ENCODE results near the gene LRRC75A.
A peak's percentile ranks its signal among the peaks of the same experiment; 100 is the strongest.

LRRC75A gene

DNA sequence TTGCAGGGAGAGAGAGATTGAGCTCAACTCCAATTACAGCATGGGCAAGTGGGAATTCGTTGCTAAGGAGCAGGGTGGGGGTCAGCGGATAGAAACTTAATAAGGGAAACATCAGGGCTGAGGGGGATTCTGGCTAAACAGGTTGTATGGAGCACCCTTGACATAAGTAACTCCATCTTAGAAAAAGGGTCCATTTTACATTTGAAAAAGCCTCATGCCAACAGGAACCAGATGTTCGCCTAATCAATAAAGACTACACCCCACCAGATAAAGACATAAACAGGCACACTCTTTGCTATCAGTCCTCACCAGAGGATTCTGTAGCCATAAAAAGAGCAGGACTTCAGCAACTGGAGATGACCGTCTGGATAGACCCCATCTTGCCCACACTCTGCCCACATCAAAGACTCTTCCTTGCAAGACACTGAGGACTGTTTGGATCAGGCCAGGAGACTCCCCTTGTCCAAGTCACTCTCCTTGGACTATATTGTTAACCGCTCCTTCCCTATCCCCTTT lies 1.6 kb upstream of the LRRC75A start:
- no peak for DNase-seq

DNA sequence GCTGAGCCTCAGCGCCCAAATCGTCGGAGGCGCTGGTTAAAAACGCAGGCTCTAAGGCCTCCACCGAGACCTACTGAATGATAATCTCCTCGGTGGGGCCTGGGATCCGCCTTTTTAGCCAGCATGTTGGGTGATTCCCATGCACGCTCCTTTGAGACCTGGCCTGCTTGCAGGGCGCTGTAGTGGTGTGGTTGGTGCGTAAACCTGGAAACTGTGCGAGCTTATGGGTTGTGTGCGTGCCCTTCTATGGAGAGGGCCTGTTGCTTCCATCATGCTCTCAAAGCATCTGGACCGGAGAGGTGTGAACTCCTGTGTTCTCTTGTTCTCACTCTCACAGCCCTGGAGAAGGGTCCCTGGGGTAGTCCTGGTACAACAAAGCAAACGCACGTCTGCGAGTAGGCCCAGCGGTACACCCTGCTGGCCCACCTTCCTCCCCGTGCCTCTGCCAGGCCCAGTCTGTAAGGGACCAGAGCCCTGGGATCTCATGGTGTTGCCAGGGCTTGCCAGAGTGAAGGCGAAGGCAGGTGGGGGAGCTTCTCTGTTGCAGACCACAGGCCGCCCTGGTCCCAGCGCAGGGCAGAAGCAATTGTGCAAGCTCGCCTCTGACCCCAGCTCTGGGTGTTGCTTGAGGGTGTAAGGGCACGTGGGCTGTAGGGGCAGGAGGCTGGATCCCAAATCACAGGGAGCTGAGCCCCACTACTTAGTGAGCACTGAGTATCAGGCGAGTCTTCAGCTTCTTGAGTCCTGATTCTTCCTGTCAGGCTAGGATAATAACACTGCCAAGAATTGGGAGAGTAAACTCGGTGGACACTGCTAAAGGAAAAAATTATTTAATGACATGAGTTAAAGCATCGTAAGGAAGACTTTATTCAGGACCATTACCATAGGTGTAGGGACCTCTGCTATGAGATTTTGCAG lies 879 bp upstream of the LRRC75A start:
- DNase-seq: no peak

DNA sequence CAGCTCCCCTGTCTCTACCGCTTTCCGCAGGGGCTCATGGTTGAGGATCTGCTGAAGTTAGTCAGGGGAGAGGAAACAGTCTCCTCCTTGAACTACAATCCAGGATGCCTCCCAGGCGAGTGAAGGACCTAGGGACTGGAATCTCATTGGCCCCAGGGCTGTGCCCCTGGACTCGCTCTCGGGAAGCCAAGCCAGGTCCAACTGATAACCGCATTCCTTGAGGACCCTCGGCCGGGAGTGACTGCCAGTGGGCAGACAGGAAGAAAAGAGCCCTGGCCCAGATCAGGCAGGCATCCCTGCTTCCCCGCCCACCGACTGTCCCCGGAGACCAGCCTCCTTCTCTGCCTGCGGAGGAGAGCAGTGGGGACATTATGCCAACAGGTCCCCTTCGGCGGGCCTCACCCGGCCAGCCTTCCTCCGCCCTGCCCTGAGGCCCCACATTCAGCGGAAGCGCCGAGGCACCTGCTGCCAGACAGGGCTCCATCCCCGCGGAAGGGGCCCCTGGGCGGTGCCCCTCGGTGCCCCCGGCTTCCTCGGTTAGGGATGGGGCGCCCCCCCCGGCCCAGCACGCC lies 776 bp downstream of the LRRC75A start:
- DNase-seq: peak; percentile 22 to 35

DNA sequence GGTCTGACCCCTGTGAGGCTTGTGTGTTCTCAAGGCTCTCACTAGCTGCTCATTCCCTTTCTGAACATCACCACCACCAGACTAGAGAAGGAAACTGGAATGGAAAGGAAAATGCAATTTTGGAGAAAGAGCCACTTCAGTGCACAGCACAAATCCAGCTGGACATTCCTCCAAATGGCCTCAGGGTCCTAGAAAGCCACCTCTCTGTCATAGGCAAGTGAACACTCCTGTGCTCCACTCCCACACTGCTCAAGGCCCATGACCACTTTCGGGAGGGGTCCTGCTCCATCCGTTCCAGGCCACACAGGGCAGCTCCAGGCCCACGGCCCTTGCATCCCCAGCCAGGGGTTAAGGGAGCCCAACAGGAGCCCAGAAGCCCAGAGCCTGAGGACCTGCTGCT lies 2.6 kb downstream of the LRRC75A start:
- DNase-seq: no peak

DNA sequence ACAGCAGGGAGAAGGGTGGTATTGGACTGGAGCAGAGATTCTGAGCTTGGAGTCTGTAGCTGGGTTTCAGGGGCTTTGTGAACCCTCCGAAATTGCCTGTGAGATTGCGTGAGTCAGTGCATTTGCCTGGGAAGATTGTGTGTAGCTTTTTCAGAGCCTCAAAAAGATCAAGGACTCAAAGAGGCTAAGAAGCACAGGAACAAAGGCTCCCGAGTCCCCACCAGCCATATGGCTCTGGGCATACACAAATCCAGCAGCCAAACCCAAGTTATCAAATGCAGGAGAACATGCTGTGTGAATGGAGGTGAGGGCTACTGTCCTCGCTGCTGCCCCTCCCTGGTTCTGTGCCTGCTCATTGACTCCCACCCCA lies 3.0 kb downstream of the LRRC75A start:
- no peak for DNase-seq

DNA sequence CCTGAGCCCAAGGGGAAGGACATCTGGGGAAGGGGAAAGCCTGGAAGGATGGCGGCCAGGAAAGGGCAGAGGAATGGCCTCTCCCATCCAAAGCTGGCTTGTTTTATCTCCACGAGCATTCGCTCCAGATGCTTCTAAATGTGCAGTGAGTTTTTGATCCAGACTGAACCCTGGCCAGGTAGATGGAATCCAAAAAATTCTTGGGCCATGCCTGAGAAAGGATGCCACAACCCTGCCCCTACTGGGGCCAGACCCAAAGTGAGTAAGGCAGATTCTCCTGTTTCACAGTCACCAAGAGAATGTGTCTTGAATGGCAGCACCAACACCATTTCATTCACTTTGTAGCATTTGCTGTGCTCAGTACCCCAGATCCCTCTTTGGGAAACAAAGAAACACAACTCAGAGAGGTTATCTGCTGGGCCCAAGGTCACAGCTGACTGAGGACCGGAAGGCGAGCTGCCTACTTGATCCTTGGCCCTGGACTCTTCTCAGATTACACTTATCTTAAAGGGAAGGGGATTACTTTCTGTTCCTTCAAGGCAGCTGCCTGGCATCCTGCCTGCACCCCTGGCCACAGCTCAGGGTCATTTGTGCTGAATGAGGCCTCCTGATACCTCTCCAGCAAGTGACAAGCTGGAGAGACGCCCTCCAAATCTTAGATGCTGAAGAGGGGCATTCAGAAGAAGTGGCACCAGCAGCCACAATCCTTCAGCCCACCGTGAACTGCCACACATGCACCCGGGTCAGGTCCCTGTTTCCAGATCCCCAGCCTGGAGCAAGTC lies 3.6 kb downstream of the LRRC75A start:
- no peak for DNase-seq

DNA sequence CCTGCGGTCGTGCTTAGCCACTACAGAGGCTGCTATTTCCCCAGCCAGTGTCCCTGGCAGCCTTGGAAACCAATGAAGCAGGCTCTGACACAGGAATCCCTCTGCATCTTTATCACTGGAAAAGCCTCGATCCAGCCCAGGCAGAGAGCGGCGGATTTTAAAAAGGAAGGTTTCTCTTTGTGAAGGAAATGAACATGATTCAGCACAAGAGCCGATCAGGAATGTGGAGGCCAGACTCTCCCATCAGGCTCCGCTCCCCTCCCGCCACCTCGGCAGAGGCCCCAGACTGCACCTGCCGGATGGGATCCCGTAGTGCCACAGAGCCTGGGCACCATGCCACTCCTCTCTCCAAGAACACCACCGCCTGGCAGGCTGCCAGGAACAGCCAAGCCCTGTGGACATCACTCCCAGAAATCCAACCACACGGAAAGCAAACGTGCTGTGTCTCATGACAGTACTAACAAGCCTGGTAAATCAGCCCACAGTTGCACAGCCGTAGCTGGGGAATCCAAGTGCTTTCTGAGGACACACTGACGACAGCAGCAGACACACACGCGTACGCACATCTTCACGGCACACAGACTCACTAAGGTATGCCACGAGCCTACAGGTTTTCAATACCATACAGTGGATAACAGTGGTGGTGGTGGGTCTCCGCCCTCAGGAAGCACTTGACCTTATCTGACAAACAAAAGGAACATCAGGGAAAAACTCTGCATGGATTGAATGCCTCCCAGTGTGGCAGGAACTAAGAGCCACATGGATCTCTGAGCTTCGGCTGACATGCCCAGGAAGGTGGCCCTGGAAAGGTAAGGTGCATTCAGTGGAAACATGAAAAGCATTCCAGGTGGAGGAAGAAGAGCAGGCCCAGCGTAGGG lies 5.4 kb downstream of the LRRC75A start:
- no peak for DNase-seq

DNA sequence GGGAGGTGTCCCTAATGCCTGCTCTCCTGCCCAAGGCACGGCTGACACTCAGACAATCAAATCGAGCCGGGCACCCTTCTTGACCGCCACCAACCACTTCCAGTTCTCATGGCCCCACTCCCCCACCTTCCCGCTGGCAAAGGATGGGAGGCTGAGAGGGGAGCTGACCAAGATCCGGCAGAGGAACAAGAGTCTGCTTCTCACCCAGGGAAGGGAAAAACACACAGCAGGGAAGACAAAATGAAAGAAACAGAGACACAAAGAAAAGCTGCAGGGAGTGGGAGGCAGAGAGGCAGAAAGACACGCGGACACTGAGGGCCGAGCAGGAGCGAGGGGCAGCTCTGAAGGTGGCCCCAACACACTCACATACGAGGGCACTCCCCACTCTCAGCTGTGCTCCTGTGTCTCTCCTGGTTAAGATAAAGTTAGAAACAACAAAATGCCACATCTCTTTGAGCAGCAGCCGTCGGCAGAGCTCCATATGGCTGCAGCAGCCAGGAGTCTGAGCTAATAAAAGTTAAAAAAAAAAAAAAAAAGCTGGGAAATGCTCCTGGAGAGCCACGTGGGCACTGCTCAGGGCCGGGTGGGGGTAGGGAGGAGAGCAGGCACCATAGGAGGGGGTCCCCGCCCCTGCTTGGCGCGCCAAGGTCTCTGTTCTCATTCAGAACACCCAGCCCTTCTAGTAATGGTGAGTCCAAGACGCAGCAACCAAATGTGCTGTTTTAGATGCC lies 7.4 kb downstream of the LRRC75A start:
- DNase-seq: no peak

DNA sequence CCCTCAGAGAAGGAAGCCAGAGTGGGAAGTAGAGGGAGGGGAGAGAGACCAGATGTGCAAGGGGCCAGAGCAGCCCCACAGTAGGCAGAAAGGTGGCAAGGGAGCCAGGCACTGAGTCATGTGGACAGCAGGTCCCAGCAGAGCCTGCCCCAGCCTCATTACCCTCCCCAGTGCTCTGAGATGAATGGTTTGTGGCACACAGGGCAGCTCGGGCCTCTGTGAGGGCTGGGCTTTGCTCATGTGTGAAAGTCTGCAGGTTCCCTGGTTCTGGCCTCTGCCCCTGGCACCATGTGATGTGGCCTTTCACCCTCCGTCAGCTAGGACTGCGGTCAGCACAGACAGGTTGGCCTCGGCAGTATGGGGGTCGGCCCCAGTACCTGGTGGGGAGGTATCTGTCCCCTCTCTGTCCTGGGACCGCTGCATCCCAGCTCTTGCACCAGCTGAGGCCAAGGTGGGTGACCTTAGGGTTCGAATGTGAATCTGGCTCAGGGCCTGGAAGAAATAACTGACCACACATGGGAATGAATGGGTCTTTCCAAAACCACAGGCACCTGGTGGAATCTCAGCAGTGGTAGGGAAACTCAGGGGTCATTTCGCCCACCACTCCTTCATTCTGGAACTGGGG lies 8.9 kb downstream of the LRRC75A start:
- no peak for DNase-seq

DNA sequence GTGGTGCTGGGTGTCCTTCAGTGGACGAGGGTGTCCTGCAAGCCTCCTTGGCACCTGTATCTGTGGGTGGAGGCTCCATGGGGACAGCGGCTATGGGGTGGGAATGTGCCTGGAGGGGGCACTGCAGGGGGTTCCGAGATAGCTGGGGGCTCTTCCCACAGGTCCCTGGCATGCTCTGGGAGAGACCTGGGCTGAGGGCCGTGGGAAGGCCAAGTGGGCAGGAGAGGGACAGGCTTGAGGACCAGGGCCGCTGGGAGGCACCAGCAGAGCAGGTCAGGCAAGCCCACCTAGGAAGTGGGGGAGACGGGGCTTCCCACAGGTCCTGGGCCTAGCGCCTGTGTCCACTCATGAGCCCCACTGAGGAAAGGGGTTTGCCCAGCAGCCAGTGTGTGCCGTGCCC lies 9.7 kb downstream of the LRRC75A start:
- DNase-seq: no peak

DNA sequence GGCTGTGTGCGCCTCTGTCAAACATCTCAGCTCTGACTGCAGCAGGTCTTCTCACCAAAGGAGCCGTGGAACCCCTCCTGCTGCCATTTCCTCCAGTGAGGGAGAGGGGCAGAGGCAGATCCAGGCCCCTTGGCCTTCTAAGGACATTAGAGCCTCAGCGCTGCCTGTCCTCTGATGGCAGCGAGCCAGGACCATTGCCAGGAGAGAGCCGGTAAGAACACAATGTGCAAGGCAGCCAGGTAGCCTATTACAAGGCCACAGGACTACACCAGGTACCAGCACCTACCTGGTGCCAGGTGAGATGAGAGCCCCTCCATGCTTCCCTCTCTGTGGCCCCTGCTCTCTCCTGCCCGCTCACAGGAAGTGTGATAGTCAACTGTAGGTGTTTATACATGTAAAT lies 11.0 kb downstream of the LRRC75A start:
- DNase-seq: no peak

DNA sequence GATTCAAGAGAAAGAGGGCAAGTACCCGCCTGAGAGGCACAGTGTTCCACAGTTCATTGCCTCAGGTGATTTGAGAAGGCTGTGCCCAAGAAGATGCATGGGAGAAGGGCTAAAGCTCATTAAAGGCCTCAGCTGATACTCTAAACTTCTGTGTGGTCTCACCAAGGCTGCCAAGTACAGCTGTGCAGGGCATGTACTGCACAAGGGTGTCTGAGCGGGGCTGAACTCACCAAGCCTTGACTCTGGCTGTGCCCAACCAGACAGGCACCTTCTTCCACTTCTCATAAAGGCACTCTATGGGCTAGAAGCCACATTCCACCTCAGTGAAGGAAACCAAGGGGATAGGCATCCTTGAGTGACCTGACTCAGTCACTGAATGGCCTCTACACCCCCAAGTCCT lies 12.7 kb downstream of the LRRC75A start:
- no peak for DNase-seq

DNA sequence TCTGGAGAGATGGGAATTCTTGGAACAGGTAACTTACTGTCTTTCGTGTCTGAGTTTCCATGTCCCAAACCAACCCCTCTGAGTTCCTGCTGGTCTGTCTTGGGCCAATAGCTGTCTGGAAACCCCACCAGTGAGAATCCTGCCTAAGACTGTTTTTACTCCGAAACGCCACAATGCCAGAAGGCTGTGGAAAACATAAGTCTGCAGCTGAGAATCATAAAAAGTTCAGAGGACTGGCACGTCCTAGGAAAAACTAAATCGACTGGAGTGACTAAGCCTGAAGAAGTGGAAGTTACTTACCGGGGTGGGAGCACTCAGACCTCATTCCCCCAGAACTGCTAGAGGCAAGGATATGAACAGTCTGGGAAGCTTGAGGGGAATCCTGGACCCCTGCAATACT lies 13.3 kb downstream of the LRRC75A start:
- DNase-seq: no peak

DNA sequence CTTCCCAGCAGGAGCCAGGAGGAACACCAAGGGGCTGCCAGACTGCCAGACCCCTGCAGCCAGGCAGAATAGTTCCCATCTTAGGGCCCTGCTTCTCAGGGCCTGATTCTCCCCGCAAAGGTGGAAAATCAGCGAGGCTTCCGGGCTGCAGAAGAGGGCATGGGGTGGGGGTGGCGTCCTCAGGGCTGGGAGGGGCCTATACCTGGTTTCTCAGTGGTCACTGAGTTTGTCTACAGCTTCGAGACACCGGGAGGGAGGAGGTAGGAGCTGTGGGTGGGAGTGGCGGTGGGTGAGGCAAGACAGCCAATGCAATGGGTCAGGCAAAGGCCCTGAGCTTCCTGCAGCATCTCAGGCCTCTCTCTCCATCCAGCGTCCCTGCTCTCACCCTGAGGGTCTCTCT lies 14.3 kb downstream of the LRRC75A start:
- no peak for DNase-seq

DNA sequence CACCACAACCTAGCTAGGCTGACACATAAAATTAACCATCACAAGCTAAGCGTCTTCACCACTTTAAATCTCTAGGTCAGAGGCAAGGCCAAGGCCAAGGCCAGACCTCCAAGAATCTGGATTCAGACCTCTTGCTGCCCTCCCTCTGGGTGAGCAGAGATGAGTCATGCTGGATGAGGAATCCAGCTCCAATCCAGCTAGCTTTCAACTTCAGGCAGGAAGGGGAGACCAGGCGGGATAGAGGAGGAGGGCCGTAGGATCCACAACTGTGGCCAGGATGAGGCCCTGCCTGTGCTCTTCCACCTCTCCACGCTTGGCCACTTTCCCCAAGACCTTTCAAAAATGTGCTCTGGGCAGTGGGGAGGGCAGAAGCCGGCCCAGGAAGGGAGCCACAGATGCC lies 14.7 kb downstream of the LRRC75A start:
- no peak for DNase-seq

DNA sequence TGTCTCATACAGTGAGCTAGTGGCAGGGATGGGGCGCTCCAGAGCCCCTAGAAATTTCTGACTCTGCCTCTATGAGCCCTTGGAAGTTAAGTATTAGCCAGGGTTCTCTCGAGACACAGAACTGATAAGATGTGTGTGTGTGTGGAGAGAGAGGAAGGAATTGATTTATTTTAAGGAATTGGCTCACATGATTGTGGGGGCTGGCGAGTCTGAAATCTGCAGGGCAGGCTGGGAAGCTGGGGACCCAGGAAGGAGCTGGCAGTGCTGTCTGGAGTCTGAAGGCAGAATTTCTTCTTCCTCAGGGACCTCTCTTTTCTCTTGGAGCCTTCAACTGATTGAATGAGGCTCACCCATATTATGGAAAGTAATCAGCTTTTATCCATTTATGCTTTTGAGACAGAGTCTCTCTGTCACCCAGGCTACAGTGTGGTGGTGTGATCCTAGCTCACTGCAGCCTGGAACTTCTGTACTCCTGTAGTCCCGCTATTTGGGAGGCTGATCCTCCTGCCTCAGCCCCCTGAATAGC lies 16.8 kb downstream of the LRRC75A start:
- DNase-seq: no peak

DNA sequence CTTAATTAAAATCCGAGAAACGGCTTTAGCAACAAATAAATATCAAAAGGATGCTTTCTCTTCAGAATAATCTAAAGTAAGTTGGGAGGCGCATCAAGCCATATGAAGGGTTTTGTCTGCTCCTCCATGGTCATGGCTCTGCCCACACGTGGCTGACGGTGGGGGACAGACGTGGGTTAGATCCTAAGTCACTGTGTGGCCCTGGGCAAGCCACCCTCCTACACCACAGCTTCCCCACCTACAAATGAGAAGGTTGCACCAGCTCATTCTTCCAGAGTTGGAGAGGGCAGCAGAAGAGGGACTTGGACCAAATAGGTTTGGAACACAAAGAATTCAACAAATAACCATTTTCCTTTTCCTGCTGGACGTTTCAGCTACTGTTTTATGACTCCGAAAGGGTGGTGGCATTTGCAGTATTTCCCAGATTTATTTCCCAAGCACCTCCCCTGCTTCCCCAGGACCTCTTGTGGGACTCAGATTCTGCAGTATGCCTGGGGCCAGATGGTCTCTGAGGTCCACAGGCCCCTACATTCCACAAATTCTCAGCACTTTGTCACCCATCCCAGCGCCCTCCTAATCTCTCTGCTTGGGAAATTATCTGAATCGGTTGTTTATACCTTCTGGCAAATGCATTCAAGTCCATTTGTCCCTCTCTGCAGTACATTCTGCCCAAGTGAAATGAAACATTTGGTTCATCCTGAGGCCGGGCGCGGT lies 17.8 kb downstream of the LRRC75A start:
- no peak for DNase-seq

DNA sequence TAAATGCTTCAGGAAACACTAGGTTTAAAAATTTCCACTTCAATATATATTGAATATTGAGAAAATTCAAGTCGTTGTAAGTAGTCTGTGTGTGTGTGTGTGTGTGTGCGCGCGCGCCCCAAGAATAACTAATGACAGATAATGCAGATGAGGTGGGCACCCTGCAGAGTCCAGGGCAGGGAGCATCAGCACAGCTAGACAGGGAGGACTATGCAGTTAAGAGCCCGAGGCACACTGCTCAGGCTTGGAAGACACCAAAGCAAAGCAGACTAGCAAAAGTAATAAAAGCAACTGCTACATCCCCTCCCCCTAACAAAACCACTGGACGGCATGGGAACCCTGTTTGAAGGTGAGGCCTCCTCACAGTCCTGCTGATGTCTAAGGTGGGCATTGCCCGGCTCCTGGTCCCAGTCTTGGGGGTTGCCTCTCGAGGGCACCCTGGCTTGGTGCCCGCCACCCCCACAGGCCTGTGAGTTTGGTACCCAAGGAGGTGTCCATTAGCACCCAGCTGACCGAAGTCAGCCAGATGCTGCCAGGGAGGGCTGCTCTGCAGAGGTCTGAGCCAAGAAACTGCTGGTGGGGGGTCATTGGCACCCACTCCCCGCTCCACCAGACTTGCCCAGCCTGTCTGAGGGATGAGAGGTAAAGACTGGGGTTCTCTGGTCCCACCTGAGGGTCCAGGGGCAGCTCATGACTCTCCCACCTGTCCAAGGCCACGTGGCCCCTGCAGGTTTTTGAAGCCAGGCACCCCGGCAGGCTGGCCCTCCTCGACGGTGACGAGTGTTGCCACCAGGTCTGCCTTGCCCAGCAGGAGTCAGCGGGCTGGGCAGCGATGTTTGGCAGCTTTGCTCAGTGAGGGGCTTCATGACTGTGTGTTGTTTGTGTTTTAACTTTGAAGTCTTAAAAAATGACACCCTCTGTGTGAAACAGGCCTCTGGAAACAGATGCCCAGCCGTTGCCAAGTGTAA lies 18.7 kb downstream of the LRRC75A start:
- no peak for DNase-seq

DNA sequence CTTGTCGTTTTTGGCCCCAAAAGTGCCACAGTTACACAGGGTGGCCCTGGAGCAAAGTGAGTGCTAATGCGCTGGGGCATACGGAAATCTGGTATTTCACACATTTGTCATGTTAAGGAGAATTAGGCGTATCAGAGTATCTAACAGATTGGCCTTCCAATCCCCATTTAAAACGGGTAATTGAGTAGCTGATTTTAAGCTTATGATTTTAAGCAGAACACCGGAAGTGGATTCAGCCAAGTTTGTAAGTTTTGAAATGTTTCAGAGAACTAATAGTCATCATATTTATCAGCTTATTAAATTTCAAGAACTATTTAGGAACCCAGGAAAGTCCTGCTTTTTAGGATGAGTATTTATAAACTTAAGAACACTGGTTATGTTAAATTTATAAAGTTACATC lies 19.5 kb downstream of the LRRC75A start:
- no peak for DNase-seq

All from stimulated activated CD4-positive, alpha-beta T cell treated with anti-CD3 and anti-CD28 coated beads, Interleukin-2, amount 100 ng/mL, for 24 hours (primary cell).